ENCODE data around the gene TACO1. TPM values are rescaled to one million over a fixed set of nuclear protein-coding genes. Genes with fewer than 3 reads are reported as not detected.

Gene TACO1
- total and polyA plus RNA-seq, 2 experiments from 2014 or later, result 15.4 to 19.9 TPM

GRCh38 chr17:63579633-63580032, 21.1 kb upstream of the TACO1 start (continued):
- TF ChIP-seq, protein P1, sequence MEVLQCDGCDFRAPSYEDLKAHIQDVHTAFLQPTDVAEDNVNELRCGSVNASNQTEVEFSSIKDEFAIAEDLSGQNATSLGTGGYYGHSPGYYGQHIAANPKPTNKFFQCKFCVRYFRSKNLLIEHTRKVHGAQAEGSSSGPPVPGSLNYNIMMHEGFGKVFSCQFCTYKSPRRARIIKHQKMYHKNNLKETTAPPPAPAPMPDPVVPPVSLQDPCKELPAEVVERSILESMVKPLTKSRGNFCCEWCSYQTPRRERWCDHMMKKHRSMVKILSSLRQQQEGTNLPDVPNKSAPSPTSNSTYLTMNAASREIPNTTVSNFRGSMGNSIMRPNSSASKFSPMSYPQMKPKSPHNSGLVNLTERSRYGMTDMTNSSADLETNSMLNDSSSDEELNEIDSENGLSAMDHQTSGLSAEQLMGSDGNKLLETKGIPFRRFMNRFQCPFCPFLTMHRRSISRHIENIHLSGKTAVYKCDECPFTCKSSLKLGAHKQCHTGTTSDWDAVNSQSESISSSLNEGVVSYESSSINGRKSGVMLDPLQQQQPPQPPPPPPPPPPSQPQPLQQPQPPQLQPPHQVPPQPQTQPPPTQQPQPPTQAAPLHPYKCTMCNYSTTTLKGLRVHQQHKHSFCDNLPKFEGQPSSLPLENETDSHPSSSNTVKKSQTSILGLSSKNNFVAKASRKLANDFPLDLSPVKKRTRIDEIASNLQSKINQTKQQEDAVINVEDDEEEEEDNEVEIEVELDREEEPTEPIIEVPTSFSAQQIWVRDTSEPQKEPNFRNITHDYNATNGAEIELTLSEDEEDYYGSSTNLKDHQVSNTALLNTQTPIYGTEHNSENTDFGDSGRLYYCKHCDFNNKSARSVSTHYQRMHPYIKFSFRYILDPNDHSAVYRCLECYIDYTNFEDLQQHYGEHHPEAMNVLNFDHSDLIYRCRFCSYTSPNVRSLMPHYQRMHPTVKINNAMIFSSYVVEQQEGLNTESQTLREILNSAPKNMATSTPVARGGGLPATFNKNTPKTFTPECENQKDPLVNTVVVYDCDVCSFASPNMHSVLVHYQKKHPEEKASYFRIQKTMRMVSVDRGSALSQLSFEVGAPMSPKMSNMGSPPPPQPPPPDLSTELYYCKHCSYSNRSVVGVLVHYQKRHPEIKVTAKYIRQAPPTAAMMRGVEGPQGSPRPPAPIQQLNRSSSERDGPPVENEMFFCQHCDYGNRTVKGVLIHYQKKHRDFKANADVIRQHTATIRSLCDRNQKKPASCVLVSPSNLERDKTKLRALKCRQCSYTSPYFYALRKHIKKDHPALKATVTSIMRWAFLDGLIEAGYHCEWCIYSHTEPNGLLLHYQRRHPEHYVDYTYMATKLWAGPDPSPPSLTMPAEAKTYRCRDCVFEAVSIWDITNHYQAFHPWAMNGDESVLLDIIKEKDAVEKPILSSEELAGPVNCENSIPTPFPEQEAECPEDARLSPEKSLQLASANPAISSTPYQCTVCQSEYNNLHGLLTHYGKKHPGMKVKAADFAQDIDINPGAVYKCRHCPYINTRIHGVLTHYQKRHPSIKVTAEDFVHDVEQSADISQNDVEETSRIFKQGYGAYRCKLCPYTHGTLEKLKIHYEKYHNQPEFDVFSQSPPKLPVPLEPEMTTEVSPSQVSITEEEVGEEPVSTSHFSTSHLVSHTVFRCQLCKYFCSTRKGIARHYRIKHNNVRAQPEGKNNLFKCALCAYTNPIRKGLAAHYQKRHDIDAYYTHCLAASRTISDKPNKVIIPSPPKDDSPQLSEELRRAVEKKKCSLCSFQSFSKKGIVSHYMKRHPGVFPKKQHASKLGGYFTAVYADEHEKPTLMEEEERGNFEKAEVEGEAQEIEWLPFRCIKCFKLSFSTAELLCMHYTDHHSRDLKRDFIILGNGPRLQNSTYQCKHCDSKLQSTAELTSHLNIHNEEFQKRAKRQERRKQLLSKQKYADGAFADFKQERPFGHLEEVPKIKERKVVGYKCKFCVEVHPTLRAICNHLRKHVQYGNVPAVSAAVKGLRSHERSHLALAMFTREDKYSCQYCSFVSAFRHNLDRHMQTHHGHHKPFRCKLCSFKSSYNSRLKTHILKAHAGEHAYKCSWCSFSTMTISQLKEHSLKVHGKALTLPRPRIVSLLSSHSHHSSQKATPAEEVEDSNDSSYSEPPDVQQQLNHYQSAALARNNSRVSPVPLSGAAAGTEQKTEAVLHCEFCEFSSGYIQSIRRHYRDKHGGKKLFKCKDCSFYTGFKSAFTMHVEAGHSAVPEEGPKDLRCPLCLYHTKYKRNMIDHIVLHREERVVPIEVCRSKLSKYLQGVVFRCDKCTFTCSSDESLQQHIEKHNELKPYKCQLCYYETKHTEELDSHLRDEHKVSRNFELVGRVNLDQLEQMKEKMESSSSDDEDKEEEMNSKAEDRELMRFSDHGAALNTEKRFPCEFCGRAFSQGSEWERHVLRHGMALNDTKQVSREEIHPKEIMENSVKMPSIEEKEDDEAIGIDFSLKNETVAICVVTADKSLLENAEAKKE (CRISPR knock-in tag; IDR thresholded peaks at IDR 0.05), result no peak
- TF ChIP-seq ZNF331 (CRISPR knock-in tag; IDR thresholded peaks at IDR 0.05; ENCODE audit: low read depth) (no peak), ETS1 (IDR thresholded peaks at IDR 0.05) (no peak), EZH2 (IDR thresholded peaks at IDR 0.05; ENCODE audit: low read depth, unreplicated experiment) (no peak), CREB1 (CRISPR knock-in tag; IDR thresholded peaks at IDR 0.05; ENCODE audit: low read depth) (no peak)
- TF ChIP-seq, protein P2, sequence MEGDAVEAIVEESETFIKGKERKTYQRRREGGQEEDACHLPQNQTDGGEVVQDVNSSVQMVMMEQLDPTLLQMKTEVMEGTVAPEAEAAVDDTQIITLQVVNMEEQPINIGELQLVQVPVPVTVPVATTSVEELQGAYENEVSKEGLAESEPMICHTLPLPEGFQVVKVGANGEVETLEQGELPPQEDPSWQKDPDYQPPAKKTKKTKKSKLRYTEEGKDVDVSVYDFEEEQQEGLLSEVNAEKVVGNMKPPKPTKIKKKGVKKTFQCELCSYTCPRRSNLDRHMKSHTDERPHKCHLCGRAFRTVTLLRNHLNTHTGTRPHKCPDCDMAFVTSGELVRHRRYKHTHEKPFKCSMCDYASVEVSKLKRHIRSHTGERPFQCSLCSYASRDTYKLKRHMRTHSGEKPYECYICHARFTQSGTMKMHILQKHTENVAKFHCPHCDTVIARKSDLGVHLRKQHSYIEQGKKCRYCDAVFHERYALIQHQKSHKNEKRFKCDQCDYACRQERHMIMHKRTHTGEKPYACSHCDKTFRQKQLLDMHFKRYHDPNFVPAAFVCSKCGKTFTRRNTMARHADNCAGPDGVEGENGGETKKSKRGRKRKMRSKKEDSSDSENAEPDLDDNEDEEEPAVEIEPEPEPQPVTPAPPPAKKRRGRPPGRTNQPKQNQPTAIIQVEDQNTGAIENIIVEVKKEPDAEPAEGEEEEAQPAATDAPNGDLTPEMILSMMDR (conservative IDR thresholded peaks at IDR 0.05; ENCODE audit: low read depth in 2 of 2), result no peak

GRCh38 chr17:63587770-63588169, 12.9 kb upstream of the TACO1 start:
- Mint-ChIP-seq H3K27me3 (ENCODE audit: insufficient read depth, low read depth, poor library complexity) (peaks cover 2% of the 10 kb centered on the region), H3K27ac (no peak overlapping the region), H3K4me1 (no peaks in the 10 kb centered on the region), H3K4me3 (no peak overlapping the region), H3K9me3 (no peaks in the 10 kb centered on the region), H3K36me3 (ENCODE audit: low read depth) (peaks cover 65% of the 10 kb centered on the region)
- H3K79me2 ChIP-seq (replicated peaks; ENCODE audit: insufficient read depth), result no peaks in the 10 kb centered on the region
- no peak overlapping the region for H3K4me3 ChIP-seq
- no peak overlapping the region for H3K27ac ChIP-seq (ENCODE audit: low read depth)
- DNase-seq (ENCODE audit: low spot score), result no peak
- no peaks in the 10 kb centered on the region for H3K9me2 ChIP-seq (ENCODE audit: insufficient read depth)
- H3K36me3 ChIP-seq (ENCODE audit: insufficient read depth), result peaks cover 24% of the 10 kb centered on the region
- peaks cover 4% of the 10 kb centered on the region; the same call in 1 of the 2 replicates for H4K20me1 ChIP-seq (replicated peaks; ENCODE audit: insufficient read depth)
- H3K4me1 ChIP-seq (ENCODE audit: insufficient read depth), result no peaks in the 10 kb centered on the region
- no peaks in the 10 kb centered on the region for H3F3A ChIP-seq (replicated peaks; ENCODE audit: low read depth)
- ATAC-seq, result no peak
- H3K4me2 ChIP-seq, result no peak overlapping the region
- no peak overlapping the region for H2AFZ ChIP-seq
- H3K27me3 ChIP-seq (ENCODE audit: insufficient read depth), result no peaks in the 10 kb centered on the region
- no peak for TF ChIP-seq ETS1 (IDR thresholded peaks at IDR 0.05)
- no peak for TF ChIP-seq NANOG (IDR thresholded peaks at IDR 0.05; ENCODE audit: borderline replicate concordance)
- TF ChIP-seq REST (IDR thresholded peaks at IDR 0.05; ENCODE audit: unreplicated experiment), result no peak
- no peak for TF ChIP-seq JUNB (IDR thresholded peaks at IDR 0.05; ENCODE audit: unreplicated experiment)
- TF ChIP-seq EZH2phosphoT487 (IDR thresholded peaks at IDR 0.05; ENCODE audit: unreplicated experiment), result no peak
- TF ChIP-seq ZNF114 (CRISPR knock-in tag; IDR thresholded peaks at IDR 0.05), result no peak
- no peak for TF ChIP-seq EZH2 (IDR thresholded peaks at IDR 0.05; ENCODE audit: low read depth, unreplicated experiment)

Measured in GM23338 (cell line).